ENCODE data around the gene LGR6.

DNA sequence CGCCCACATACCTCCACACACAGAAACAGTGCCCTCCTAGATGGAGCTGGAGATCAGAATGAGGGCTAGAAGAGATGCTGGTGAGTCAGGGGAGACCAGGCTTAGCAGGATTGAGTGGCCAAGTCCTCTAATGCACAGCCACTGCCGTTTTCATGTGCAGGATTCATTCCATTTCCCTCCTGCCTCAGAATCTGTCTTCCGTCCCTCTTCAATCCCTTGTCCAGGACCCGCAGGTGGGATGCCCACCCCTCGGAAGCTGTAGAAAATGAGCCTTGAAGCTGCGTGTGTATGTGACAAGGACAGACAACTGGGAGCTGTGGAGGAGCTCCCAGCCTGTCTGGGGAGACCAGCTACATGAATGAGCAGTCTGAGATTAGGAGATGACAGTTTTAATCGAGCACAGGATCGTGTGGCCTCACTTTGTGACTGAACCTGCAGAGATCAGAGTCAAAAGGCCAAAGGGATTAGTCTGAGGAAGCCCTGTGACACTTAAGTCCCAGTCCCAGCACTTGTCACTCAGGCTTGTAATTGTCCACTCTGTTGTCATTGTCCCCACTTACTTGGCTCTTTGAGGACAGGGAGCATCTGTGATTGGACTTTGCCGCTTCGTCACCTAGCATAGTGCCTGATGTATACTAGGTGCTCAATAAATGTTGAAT, 22.0 kb downstream of the LGR6 start:
- TF ChIP-seq TAF1 (IDR thresholded peaks at IDR 0.05; ENCODE audit: low read depth) (no peak), RAD21 (conservative IDR thresholded peaks at IDR 0.05) (no peak), EP300 (conservative IDR thresholded peaks at IDR 0.05; ENCODE audit: poor library complexity, severe bottlenecking) (no peak), EZH2 (IDR thresholded peaks at IDR 0.05; ENCODE audit: borderline replicate concordance, insufficient read depth, low read length, poor library complexity, severe bottlenecking) (no peak), SMC3 (conservative IDR thresholded peaks at IDR 0.05; ENCODE audit: poor library complexity) (no peak), POLR2AphosphoS5 (IDR thresholded peaks at IDR 0.05) (no peak), MXI1 (conservative IDR thresholded peaks at IDR 0.05; ENCODE audit: poor library complexity, severe bottlenecking) (no peak)
- TF ChIP-seq, protein P1, sequence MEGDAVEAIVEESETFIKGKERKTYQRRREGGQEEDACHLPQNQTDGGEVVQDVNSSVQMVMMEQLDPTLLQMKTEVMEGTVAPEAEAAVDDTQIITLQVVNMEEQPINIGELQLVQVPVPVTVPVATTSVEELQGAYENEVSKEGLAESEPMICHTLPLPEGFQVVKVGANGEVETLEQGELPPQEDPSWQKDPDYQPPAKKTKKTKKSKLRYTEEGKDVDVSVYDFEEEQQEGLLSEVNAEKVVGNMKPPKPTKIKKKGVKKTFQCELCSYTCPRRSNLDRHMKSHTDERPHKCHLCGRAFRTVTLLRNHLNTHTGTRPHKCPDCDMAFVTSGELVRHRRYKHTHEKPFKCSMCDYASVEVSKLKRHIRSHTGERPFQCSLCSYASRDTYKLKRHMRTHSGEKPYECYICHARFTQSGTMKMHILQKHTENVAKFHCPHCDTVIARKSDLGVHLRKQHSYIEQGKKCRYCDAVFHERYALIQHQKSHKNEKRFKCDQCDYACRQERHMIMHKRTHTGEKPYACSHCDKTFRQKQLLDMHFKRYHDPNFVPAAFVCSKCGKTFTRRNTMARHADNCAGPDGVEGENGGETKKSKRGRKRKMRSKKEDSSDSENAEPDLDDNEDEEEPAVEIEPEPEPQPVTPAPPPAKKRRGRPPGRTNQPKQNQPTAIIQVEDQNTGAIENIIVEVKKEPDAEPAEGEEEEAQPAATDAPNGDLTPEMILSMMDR (IDR thresholded peaks at IDR 0.05; ENCODE audit: poor library complexity, severe bottlenecking), result no peak
- TF ChIP-seq, protein P2, sequence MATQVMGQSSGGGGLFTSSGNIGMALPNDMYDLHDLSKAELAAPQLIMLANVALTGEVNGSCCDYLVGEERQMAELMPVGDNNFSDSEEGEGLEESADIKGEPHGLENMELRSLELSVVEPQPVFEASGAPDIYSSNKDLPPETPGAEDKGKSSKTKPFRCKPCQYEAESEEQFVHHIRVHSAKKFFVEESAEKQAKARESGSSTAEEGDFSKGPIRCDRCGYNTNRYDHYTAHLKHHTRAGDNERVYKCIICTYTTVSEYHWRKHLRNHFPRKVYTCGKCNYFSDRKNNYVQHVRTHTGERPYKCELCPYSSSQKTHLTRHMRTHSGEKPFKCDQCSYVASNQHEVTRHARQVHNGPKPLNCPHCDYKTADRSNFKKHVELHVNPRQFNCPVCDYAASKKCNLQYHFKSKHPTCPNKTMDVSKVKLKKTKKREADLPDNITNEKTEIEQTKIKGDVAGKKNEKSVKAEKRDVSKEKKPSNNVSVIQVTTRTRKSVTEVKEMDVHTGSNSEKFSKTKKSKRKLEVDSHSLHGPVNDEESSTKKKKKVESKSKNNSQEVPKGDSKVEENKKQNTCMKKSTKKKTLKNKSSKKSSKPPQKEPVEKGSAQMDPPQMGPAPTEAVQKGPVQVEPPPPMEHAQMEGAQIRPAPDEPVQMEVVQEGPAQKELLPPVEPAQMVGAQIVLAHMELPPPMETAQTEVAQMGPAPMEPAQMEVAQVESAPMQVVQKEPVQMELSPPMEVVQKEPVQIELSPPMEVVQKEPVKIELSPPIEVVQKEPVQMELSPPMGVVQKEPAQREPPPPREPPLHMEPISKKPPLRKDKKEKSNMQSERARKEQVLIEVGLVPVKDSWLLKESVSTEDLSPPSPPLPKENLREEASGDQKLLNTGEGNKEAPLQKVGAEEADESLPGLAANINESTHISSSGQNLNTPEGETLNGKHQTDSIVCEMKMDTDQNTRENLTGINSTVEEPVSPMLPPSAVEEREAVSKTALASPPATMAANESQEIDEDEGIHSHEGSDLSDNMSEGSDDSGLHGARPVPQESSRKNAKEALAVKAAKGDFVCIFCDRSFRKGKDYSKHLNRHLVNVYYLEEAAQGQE (IDR thresholded peaks at IDR 0.05; ENCODE audit: borderline replicate concordance), result no peak
